NOMO-1 treated with DMSO at 0.1 percent for 48 hours (cell line): ENCODE data around the gene NOX3.

Experiments
- DNase-seq: peaks from one replicate; lab custom pipeline; 2025; ENCODE audit not compliant: unreplicated experiment; lab: John Stamatoyannopoulos, UW

The NOX3 gene

GRCh38 chr6:155436981-155437749 is 18.5 kb downstream of the NOX3 start:
- no peak for DNase-seq

- DNase-seq: no peak
Measured at GRCh38 chr6:155434829-155435423, 20.7 kb downstream of the NOX3 start.

DNA sequence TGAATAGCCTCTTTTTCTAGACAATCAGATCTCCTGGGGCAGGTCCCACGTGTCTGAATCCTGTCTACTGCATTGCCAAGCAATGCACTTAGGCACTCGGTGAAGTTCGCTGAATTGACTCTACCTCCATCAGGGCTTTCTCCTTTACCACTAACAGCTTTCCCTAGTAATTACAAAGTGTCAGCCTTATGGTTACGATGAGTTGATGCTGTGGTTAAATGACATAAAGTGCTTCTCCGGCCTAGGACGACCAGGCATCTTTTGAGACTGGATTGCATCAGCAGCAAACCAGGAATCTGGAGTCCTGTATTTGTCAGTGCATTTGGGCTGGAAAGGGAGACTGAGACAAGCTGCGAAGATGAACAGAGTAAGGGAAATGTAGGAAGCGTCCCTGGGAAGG is 21.5 kb downstream of the NOX3 start:
- no peak for DNase-seq

DNA sequence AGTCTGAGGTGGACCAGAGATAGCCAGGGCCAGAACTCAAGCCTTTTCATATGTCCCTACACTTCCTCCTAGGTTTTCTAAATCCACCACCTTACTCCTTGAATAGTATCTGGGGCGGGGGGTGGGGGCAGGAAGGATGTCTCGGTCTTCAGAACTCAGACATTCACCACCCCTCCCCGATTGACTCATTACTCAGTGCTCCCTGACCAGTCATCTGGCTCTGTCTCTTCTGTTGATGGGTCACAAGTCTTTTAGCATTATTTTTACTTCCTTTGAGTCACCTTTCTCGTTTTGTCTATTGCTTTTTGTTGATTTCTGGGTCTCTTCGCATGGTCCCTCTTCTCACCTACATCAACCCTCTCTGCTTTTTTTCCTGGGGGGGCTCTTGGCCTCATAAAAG is 23.3 kb downstream of the NOX3 start:
- no peak for DNase-seq

GRCh38 chr6:155429321-155429893 is 26.2 kb downstream of the NOX3 start:
- DNase-seq: no peak

DNA sequence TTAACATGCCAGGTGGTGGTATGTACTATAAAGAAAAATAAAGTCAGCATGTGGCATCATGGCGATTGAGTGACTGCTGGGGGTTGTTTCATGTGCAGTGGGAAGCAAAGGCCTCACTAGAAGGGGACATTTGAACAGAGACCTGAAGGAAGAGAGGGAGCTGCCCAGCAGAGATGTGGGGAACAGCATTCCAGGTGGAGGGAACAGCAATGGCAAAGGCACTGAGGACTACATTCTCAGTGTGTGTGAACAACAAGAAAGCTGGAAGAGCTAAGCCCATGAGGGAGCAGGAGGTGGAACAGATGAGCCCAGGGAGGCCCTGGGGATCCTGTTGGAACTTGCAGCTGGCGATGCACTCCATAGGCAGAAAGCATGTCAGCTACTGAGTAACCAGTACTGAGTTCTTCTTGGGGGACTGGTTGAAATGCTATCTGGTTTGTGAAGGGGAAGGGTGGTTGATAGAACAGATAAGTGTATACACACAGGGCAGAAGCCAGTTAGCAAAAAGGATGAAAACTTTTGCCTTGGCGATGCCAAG is 29.2 kb downstream of the NOX3 start:
- DNase-seq: no peak

- no peak for DNase-seq
Measured at GRCh38 chr6:155424181-155424580, 31.5 kb downstream of the NOX3 start.

DNA sequence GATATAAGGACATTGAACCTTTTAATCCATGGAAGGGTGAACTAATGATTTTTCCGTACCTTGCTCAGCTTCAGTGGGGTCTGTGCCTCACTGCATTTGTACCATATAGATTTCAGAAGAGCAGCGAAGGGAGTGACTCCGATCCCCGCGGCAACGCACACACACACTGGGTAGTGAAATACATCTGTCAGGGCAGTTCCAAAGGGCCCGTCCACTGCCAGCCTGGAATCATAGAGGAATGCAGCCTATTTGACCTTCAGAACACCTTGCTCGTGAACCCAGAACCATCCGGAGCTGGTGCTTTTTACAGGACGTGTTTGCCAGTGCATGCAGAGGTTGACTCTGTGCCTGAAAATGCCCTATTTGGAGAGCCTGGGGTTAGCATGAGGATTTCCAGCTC is 33.0 kb downstream of the NOX3 start:
- no peak for DNase-seq

DNA sequence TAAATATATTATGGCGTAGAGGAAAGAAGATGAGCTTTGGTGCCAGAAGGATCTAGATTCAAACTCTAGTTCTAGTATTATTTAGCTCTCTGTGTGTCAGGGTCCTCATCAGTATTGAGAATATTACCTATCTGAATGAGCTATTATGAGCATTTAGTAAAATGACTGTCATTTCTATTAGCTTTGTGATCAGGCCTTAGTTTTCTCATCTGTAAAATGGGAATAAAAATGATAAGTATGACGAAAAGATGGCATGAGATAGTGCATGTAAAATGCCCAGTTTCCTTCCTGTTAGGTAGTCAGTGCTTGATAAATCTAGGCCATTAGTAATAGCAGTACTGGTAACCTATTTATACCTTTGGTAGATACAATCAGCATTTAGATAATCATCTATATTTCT is 35.1 kb downstream of the NOX3 start:
- no peak for DNase-seq

GRCh38 chr6:155419161-155419560 is 36.5 kb downstream of the NOX3 start:
- no peak for DNase-seq

- DNase-seq: peak; percentile 82
Measured at GRCh38 chr6:155418017-155418761, 37.5 kb downstream of the NOX3 start.

GRCh38 chr6:155417454-155417853 is 38.2 kb downstream of the NOX3 start:
- DNase-seq: no peak

DNA sequence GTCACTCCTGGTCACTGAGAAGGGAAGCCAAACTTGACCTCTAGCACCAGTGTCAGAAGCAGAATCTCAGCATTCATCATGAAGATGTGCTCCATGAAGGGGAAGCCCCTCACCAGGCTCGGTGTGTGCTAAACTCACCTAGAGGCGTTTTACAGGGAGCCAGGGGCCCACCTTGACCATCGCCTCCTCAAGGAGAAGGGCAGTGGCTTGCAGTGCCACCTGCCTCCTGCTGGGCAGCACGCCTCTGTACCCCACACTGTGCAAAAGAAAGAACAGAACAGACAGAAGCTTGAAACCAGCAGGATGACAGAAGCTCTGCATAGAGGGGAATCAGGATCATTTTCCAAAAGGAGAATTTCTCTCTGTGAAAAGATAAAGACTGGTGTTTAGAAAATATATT is 39.7 kb downstream of the NOX3 start:
- DNase-seq: no peak

GRCh38 chr6:155414049-155414448 is 41.6 kb downstream of the NOX3 start:
- DNase-seq: no peak

GRCh38 chr6:155412335-155412734 is 43.3 kb downstream of the NOX3 start:
- no peak for DNase-seq

DNA sequence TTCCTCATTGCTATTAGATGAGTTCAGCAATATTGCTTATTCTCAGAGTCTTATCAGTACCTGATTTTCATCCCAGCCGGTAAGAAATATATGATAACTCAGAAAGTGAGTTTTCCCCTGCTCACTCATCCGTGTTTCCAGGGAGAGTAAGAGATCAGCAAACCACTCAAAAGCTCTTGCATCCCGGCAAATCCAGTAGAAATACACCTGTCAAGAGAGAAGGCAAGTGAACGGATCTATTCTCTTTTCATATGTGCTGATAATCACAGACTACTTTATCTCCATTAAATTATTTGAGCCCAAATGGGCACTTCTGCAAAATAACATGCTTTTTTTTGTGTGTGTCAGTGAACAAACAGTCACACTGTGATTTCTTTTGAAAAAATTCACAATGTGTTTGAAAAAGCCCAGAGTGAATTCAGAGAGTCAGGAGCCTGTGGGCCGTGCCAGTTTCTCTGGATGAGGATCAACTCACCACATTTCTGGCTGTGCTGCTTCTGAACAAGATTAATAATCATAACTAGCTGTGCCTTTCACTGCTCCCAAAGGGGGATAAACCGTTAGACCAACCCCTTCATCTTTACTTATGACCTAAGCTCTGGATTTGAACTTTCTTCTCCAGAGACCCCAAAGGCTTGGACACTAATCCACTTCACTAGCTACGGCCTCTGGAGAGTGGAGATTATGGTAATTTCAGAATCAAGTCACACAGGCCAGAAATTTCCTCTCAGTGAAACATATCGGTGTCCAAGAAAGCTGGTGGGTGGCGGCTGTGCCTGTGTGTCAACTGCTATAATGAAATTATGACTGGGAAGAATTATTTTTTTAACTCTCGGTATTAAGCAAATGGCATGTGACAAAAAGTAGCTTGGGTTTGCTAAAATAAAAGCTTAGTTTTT is 44.2 kb downstream of the NOX3 start:
- DNase-seq: no peak

- no peak for DNase-seq
Measured at GRCh38 chr6:155409391-155409790, 46.2 kb downstream of the NOX3 start.

DNA sequence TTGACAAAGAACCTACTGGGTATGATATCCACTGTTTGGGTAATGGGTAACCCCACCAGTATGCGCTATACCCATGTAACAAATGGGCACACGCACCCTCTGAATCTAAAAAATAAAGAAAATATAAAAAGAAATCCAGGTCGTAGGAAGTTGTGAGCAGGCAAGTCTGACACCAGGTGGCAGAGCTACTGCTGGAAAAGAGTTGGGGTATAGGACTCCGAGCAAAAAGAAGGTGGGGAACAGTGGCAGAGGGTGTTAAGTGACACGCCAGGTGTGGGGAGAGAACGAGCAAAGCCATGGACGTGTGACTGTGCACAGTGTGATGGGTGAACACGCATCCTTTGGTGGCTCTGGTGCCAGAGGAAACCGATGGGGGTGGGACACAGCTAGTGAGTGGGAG is 46.7 kb downstream of the NOX3 start:
- DNase-seq: no peak

GRCh38 chr6:155408231-155408630 is 47.4 kb downstream of the NOX3 start:
- no peak for DNase-seq

GRCh38 chr6:155406801-155407200 is 48.8 kb downstream of the NOX3 start:
- no peak for DNase-seq

DNA sequence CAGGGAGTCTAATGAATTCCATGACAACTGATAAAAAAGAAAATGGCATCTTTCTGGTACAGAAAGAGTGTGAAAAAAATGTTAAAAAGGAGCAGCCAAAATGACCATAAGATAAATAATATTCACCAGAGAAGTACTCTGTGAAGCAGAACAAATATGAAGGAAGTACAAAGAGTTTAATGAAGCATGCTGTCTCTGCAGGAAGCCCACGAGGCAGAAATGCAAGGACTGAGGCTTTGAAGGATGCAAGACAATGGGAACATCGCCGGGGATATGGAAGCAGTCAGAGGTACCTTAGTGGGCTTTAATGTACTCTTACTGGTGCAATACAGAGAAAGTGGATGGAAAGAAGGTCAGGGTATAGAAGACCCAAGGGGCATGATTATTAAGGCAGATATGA is 50.7 kb downstream of the NOX3 start:
- no peak for DNase-seq
